Astrocyte of the hippocampus (primary cell): ENCODE data around the gene ASB1.

ENCODE experiments used
- DNase-seq: peaks from one replicate; pipeline ENCODE4 v3.0.0; 2011; ENCODE audit warnings: low read depth, low spot score

ASB1 gene

GRCh38 chr2:238466243-238466756, 39.6 kb downstream of the ASB1 start:
- no peak for DNase-seq

GRCh38 chr2:238467062-238467461, 40.3 kb downstream of the ASB1 start:
- no peak for DNase-seq

DNA sequence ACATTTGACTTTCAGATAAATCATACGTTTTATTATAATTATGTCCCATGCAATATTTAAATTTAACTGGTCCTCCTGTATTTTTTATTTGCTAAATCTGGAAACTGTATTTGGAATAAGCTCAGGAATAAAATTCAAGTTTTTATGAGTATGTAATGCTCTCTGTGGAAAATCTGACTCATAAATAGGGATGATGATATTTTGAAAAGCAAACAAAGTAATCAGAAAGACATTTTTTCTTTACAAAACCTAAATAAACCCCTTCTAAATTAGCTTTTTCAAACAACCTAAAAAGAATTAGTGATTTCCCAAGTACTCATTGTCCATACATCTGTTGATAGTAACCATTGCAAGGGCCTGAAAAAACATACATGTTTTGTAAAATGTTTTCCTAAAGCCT, 41.1 kb downstream of the ASB1 start:
- DNase-seq, result no peak

- no peak for DNase-seq
Observed at GRCh38 chr2:238469155-238469554, 42.4 kb downstream of the ASB1 start.

GRCh38 chr2:238473014-238473413, 46.3 kb downstream of the ASB1 start:
- no peak for DNase-seq

GRCh38 chr2:238473523-238473922, 46.8 kb downstream of the ASB1 start:
- no peak for DNase-seq

- DNase-seq, result no peak
Observed at GRCh38 chr2:238475034-238475433, 48.3 kb downstream of the ASB1 start.

- no peak for DNase-seq
Observed at GRCh38 chr2:238475566-238475965, 48.8 kb downstream of the ASB1 start.

GRCh38 chr2:238476258-238476657, 49.5 kb downstream of the ASB1 start:
- no peak for DNase-seq

DNA sequence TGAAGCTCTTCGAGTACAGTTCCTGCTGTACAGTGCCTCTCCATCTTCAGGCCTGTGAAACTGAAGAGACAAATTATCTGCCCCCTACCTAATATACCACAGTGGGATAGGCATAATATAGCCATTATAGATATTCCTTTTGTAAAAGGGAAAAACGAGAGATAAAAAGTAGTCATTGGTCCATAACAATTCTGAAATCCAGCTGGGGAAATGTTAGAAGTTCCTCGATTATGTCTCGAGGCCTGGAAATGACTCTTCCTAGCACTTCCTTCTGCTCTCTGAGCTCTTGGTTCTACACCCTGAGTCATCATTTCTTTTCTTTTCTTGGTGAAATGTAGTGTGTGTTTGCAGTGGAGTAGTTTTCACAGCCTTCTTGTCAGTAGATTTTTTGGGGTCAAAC, 51.5 kb downstream of the ASB1 start:
- no peak for DNase-seq

DNA sequence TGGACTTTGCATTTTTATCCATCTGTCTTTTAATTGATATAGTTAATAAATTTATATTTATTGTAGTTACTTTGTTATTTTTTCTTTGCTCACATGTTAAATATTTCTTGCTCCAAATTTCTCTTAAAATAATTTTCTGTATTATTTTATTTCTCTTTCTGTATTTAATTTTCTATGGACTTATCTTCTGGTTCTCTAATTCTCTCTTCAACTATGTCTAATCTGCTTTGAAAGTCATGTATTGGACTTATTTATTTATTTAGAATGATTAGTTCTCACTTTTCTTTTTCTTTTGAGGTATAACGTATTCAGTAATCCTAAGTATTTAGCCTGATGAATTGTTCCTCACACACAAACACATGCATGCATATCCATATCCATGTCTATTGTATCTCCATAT, 53.1 kb downstream of the ASB1 start:
- DNase-seq, result no peak

GRCh38 chr2:238483021-238483420, 56.3 kb downstream of the ASB1 start:
- DNase-seq, result no peak

DNA sequence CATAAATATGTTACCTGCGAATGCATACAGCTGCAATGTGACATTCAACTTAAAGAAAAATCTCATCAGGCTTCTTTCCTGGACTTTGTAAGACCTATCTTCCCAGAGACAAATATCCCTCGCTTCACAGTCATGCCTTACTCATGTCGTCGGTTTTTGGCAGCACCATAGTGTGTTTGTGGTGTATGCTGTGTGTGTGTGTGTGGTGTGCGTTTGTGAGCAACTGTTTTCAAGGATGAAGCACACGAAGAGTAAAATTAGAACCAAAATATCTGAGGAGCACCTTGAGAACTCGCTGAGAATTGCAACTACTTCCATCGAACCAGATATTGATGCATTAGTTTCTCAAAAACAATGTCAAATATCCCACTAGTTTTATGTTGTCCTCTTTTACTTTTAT, 56.9 kb downstream of the ASB1 start:
- no peak for DNase-seq

- DNase-seq, result no peak
Observed at GRCh38 chr2:238484522-238485452, 58.1 kb downstream of the ASB1 start.

DNA sequence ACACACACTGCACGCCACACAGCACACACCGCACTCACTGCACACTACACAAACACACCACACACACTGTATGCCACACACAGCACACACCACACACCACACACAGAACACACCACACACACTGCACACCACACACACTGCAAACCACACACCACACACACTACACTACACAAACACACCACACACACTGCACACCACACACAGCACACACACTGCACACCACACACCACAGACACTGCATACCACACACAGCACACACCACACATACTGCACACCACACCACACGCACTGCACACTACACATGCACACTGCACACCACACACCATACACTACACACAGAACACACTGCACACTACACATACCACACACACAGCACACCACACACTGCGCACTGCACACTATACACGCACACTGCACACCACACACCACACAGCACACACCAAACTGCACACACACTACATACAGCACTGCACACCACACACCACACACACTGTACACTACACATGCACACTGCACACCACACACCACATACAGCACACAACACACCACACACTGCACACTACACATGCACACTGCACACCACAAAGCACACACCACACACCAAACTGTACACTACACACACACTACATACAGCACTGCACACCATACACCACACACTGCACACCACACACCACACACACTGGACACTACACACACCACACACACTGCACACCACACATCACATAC, 59.6 kb downstream of the ASB1 start:
- no peak for DNase-seq

- DNase-seq, result no peak
Observed at GRCh38 chr2:238487134-238487533, 60.4 kb downstream of the ASB1 start.

DNA sequence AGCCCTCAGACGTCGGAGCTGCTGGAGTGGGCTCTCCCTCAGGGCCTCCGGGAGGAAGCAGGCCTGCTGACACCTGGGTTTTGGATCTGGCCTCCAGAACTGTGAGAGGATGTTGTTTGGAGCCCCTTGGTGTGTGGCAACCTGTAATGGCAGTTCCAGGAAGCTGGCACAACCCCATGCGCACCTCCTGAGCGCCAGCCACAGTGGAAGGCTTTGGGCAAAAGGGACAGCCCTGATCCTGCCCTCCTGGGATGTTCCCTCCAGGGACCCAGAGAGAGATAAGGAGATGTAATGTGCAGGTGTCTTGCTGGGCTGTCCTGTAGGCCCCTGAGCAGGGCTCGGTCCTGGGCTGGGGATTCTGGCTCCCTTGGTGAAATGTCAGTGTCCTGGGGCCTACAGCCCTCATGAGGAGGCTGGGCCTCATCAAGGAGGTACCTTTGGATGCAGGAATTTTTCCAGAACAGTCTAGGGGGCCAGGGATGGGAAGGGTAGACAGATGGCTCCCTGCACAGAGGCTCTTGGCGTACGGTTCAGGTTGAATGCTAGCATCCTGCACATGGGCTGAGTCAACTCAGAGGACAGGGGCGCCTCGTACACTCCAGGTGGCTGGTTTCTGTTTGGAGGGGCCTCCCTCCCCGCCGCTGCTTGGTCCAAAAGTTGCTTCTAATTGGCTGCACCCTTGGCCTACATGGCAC, 61.1 kb downstream of the ASB1 start:
- DNase-seq, result no peak

- DNase-seq, result no peak
Observed at GRCh38 chr2:238488347-238488826, 61.7 kb downstream of the ASB1 start.

DNA sequence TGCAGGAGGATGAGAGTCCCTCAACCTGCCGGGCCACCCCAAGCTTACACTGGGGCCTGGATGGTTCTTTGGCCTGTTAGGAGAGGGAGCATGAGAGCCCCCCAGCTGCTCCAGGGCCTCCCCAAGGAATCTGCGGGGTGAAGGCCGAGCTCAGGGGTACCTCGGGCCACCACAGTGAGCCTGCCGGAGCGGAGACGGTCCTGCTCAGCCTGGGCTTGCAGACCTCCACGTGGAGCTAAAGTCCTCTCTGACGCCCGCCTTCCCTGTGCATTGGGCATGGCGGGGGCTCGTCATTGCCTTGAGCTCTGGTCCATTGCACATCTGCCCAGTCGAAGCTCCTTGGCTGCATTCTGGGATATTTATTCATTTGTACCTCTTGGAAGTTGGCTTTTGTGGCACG, 62.7 kb downstream of the ASB1 start:
- no peak for DNase-seq

- DNase-seq, result no peak
Observed at GRCh38 chr2:238489896-238490295, 63.2 kb downstream of the ASB1 start.

- no peak for DNase-seq
Observed at GRCh38 chr2:238492840-238493239, 66.1 kb downstream of the ASB1 start.

DNA sequence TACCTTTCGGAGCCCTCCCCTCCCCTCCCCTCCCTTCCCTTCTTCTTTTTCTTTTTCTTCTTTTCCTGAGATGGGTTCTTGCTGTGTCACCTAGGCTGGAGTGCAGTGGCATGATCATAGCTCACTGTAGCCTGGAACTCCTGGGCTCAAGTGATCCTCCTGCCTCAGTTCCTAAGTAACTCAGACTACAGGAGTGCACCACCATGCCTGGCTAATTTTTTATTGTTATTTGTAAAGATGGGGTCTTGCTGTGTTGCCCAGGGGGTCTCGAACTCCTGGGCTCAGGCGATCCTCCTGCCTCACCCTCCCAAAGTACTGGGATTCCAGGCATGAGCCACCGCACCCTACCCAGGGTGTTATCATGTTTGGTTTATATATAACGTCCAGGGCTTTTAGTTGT, 66.7 kb downstream of the ASB1 start:
- no peak for DNase-seq
